ENCODE measurements around the gene KIF4A. TPM values are rescaled to one million over a fixed set of nuclear protein-coding genes. Genes with fewer than 3 reads are reported as not detected.
"Not testable (repeated sequence)": the region's sequence is repeated elsewhere in the genome, so short reads cannot be mapped to it uniquely, and the experiment has no call there.

The KIF4A gene
- total RNA-seq: 10 to 100 TPM; 27.6 to 40.6 TPM
- polyA plus RNA-seq (2013, experiment 1 of 2): 45.9 TPM
- 46.7 TPM for polyA plus RNA-seq (2013, experiment 2 of 2)
- long read RNA-seq, experiment 1, full-length matches to known transcripts: 2 of 18 reads
- long read RNA-seq, experiment 1, partial matches to known transcripts: 13 of 18 reads
- long read RNA-seq, experiment 1, other reads (novel, unspliced or antisense): 3 of 18 reads
- long read RNA-seq, experiment 2, full-length matches to known transcripts: 56 of 79 reads
- long read RNA-seq, experiment 2, partial matches to known transcripts: 10 of 79 reads
- long read RNA-seq, experiment 2, other reads (novel, unspliced or antisense): 13 of 79 reads
- long read RNA-seq, experiment 3, full-length matches to known transcripts: 34 of 101 reads
- long read RNA-seq, experiment 3, partial matches to known transcripts: 53 of 101 reads
- long read RNA-seq, experiment 3, other reads (novel, unspliced or antisense): 14 of 101 reads
- long read RNA-seq, experiment 4, full-length matches to known transcripts: 1 of 49 reads
- long read RNA-seq, experiment 4, partial matches to known transcripts: 46 of 49 reads
- long read RNA-seq, experiment 4, other reads (novel, unspliced or antisense): 2 of 49 reads

DNA sequence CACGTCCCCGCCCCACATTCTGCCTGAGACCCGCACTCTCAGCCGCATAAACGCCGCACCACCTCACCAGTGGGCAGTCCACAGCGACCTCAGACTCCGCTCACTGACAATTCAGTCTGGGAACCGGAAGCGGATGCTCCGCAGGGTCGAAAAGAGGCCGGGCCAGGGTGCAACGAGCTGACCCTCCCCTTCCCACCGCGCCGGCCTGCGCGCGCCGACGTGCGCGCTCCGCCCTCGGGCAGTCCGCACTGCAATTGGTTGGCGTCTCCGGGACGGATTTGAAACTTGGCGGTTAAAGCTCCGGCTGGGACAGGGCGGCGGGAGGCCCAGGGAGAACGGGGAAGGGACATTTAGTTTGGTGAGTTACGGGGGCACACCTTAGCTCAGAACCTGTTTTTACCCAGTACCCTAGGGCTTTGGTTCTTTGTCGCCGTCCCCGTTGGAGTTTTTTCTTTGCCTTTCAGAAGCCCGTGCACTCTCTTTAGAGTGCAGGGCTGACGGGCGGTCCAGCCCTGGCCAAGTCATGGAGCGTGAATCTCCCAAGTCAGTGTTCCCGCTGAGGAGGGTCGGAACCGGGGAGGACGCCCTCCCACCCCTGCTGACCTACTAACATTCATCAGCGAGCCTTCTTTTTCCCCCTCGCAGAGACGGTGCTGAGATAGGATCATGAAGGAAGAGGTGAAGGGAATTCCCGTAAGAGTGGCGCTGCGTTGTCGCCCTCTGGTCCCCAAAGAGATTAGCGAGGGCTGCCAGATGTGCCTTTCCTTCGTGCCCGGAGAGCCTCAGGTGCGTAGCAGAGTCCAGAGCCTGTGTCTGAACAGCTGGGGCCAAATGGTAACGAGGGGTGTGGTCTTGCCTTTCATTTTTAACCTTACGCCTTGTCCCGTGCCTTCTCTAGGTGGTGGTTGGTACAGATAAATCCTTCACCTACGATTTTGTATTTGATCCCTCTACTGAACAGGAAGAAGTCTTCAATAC is at the start of gene KIF4A, which contains the start of gene PDZD11:
KIF4A (plus strand) TSS at position 312 of the 978 bp plus-strand sequence; CDS start at position 667, 355 bp downstream.
PDZD11 (minus strand) TSS at position 135 of the 978 bp plus-strand sequence. CDS start 586 bp downstream, outside the sequence.
- Mint-ChIP-seq H3K9me3 (peaks cover 41% of the 10 kb centered on the region), H3K27ac (peak within 1 kb of the TSS; percentile 89), H3K4me1 (peaks cover 6% of the 10 kb centered on the region), H3K27me3 (ENCODE audit: insufficient read depth) (no peaks in the 10 kb centered on the region), H3K4me3 (peak within 1 kb of the TSS; percentile 90), H3K36me3 (ENCODE audit: low read depth) (peaks cover 15% of the 10 kb centered on the region)
- H3K9me3 ChIP-seq (ENCODE audit: control insufficient read depth, low read length): no peaks in the 10 kb centered on the region
- peaks cover 25% of the 10 kb centered on the region for H3K36me3 ChIP-seq (ENCODE audit: control insufficient read depth, insufficient read depth, low read length)
- peak; percentile 93 for DNase-seq
- 0% methylated on average over 53 of the region's 62 CpGs; no CpG with 5 or more reads in 1 of the 2 experiments for WGBS, 2 experiments (ENCODE audit: insufficient coverage in 1 of 2, insufficient read length in 1 of 2)
- H3K27me3 ChIP-seq (ENCODE audit: control insufficient read depth, insufficient read depth, low read length, poor library complexity, severe bottlenecking): no peaks in the 10 kb centered on the region
- H3K4me1 ChIP-seq (ENCODE audit: control insufficient read depth, insufficient read depth, low read length): no peaks in the 10 kb centered on the region
- no peak within 1 kb of the TSS for H3K27ac ChIP-seq (ENCODE audit: low read depth, low read length)
- peak within 1 kb of the TSS; percentile 59 for H3K9ac ChIP-seq (ENCODE audit: extremely low read depth, low read length, poor library complexity, severe bottlenecking)
- TF ChIP-seq, protein P1, sequence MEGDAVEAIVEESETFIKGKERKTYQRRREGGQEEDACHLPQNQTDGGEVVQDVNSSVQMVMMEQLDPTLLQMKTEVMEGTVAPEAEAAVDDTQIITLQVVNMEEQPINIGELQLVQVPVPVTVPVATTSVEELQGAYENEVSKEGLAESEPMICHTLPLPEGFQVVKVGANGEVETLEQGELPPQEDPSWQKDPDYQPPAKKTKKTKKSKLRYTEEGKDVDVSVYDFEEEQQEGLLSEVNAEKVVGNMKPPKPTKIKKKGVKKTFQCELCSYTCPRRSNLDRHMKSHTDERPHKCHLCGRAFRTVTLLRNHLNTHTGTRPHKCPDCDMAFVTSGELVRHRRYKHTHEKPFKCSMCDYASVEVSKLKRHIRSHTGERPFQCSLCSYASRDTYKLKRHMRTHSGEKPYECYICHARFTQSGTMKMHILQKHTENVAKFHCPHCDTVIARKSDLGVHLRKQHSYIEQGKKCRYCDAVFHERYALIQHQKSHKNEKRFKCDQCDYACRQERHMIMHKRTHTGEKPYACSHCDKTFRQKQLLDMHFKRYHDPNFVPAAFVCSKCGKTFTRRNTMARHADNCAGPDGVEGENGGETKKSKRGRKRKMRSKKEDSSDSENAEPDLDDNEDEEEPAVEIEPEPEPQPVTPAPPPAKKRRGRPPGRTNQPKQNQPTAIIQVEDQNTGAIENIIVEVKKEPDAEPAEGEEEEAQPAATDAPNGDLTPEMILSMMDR (conservative IDR thresholded peaks at IDR 0.05): no peak
- peak within 1 kb of the TSS; percentile 94 for H3K4me3 ChIP-seq (ENCODE audit: low read length)

- Mint-ChIP-seq H3K4me1 (peaks cover 6% of the 10 kb centered on the region), H3K36me3 (ENCODE audit: low read depth) (no peaks in the 10 kb centered on the region), H3K27me3 (ENCODE audit: insufficient read depth) (no peaks in the 10 kb centered on the region), H3K27ac (no peak overlapping the region), H3K4me3 (no peak overlapping the region), H3K9me3 (peaks cover 29% of the 10 kb centered on the region)
- no peaks in the 10 kb centered on the region for H3K27me3 ChIP-seq (ENCODE audit: control insufficient read depth, insufficient read depth, low read length, poor library complexity, severe bottlenecking)
- no peak overlapping the region for H3K9ac ChIP-seq (ENCODE audit: extremely low read depth, low read length, poor library complexity, severe bottlenecking)
- WGBS, 2 experiments (ENCODE audit: insufficient coverage in 1 of 2, insufficient read length in 1 of 2): 100% methylated on average over 1 of the region's 1 CpG; no CpG with 5 or more reads in 1 of the 2 experiments
- H3K27ac ChIP-seq (ENCODE audit: low read depth, low read length): no peak overlapping the region
- H3K4me1 ChIP-seq (ENCODE audit: control insufficient read depth, insufficient read depth, low read length): no peaks in the 10 kb centered on the region
- H3K36me3 ChIP-seq (ENCODE audit: control insufficient read depth, insufficient read depth, low read length): no peaks in the 10 kb centered on the region
- no peaks in the 10 kb centered on the region for H3K9me3 ChIP-seq (ENCODE audit: control insufficient read depth, low read length)
- TF ChIP-seq, protein P1 (conservative IDR thresholded peaks at IDR 0.05): no peak
- H3K4me3 ChIP-seq (ENCODE audit: low read length): no peak overlapping the region
- DNase-seq: no peak
Observed at GRCh38 chrX:70240751-70241150, 49.2 kb upstream of the KIF4A start.

DNA sequence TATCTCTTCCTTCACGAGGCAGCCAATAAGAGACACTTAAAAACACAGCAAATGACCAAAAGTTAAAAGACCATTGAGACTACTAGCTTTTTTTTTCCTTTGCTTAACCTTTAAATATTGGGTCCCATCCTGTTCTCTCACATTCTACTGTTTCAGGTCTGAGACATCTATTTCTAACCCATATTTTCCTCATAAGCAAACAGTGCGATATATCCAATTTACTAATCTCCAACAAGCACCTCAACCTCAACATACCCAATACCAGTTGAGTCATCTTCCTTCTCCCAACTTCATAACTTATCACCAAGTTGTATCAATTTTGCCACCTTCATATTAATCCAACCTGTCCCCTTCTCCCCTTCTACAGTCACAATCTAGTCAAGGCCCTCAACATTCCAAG is 48.4 kb upstream of the KIF4A start:
- H3K4me3 Mint-ChIP-seq: no peak overlapping the region
- H3K27me3 ChIP-seq (ENCODE audit: control insufficient read depth, insufficient read depth, low read length, poor library complexity, severe bottlenecking): no peaks in the 10 kb centered on the region
- no peaks in the 10 kb centered on the region for H3K4me1 ChIP-seq (ENCODE audit: control insufficient read depth, insufficient read depth, low read length)
- no peaks in the 10 kb centered on the region for H3K36me3 Mint-ChIP-seq (ENCODE audit: low read depth)
- H3K36me3 ChIP-seq (ENCODE audit: control insufficient read depth, insufficient read depth, low read length): no peaks in the 10 kb centered on the region
- WGBS, 2 experiments (ENCODE audit: insufficient coverage in 1 of 2, insufficient read length in 1 of 2): 97% methylated on average over 2 of the region's 2 CpGs; no CpG with 5 or more reads in 1 of the 2 experiments
- H3K9ac ChIP-seq (ENCODE audit: extremely low read depth, low read length, poor library complexity, severe bottlenecking): no peak overlapping the region
- TF ChIP-seq, protein P1 (conservative IDR thresholded peaks at IDR 0.05): no peak
- DNase-seq: no peak
- peaks cover 32% of the 10 kb centered on the region for H3K9me3 Mint-ChIP-seq
- no peaks in the 10 kb centered on the region for H3K9me3 ChIP-seq (ENCODE audit: control insufficient read depth, low read length)
- H3K27ac Mint-ChIP-seq: no peak overlapping the region
- peaks cover 6% of the 10 kb centered on the region for H3K4me1 Mint-ChIP-seq
- H3K27ac ChIP-seq (ENCODE audit: low read depth, low read length): no peak overlapping the region
- H3K27me3 Mint-ChIP-seq (ENCODE audit: insufficient read depth): no peaks in the 10 kb centered on the region
- H3K4me3 ChIP-seq (ENCODE audit: low read length): no peak overlapping the region

DNA sequence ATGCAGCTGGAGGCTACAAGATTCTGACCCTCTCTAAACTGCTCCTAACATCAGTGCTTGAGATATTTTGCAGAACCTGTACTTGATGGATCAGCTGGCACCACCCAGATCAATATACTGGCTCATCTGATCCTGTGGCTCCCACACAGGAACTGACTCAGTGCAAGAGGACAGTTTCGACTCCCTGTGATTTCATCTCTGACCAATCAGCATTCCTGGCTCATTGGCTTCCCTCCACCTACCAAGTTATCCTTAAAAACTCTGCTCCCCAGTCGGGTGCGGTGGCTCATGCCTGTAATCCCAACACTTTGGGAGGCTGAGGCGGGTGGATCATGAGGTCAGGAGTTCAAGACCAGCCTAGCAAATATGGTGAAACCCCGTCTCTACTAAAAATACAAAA is 46.3 kb upstream of the KIF4A start:
- H3K9ac ChIP-seq (ENCODE audit: extremely low read depth, low read length, poor library complexity, severe bottlenecking); H3K27me3 Mint-ChIP-seq (ENCODE audit: insufficient read depth); H3K9me3 ChIP-seq (ENCODE audit: control insufficient read depth, low read length); H3K4me1 ChIP-seq (ENCODE audit: control insufficient read depth, insufficient read depth, low read length); H3K4me1 Mint-ChIP-seq; H3K36me3 ChIP-seq (ENCODE audit: control insufficient read depth, insufficient read depth, low read length); DNase-seq; H3K4me3 ChIP-seq (ENCODE audit: low read length); H3K27ac Mint-ChIP-seq; H3K27ac ChIP-seq (ENCODE audit: low read depth, low read length); H3K4me3 Mint-ChIP-seq; H3K36me3 Mint-ChIP-seq (ENCODE audit: low read depth); H3K27me3 ChIP-seq (ENCODE audit: control insufficient read depth, insufficient read depth, low read length, poor library complexity, severe bottlenecking): not testable (repeated sequence)
- peaks cover 38% of the 10 kb centered on the region for H3K9me3 Mint-ChIP-seq
- 87% methylated on average over 4 of the region's 5 CpGs; no CpG with 5 or more reads in 1 of the 2 experiments for WGBS, 2 experiments (ENCODE audit: insufficient coverage in 1 of 2, insufficient read length in 1 of 2)
